Stimulated activated memory B cell treated with anti-CD40 and anti-IgM and Interleukin-4, amounts not matched to agents 10 μg/mL and 1 μg/mL and 100 μg/mL, for 72 hours (primary cell): Measurements from ENCODE around the gene PNKD.

Experiments
- ATAC-seq: fragments of 150-1000 bp; cut with Tn5 transposase; 2 replicates; pipeline ENCODE4 v1.10.0; 2021
- H3K27ac Mint-ChIP-seq: one replicate; pipeline ENCODE4 v1.8.0; 2022; ENCODE audit warnings: mild to moderate bottlenecking, mixed read lengths
- H3K27me3 Mint-ChIP-seq: one replicate; pipeline ENCODE4 v1.8.0; 2022; ENCODE audit warnings: mixed read lengths
- H3K36me3 Mint-ChIP-seq: one replicate; pipeline ENCODE4 v1.8.0; 2022; ENCODE audit warnings: mixed read lengths
- H3K4me1 Mint-ChIP-seq: one replicate; pipeline ENCODE4 v1.8.0; 2022; ENCODE audit warnings: mixed read lengths
- H3K4me3 Mint-ChIP-seq: one replicate; pipeline ENCODE4 v1.8.0; 2022; ENCODE audit warnings: mild to moderate bottlenecking, moderate library complexity, mixed read lengths
- H3K9me3 Mint-ChIP-seq: one replicate; pipeline ENCODE4 v1.8.0; 2022; ENCODE audit warnings: mixed read lengths

Gene PNKD

GRCh38 chr2:218291318-218292047 is 21.2 kb downstream of the PNKD start:
- Mint-ChIP-seq H3K9me3 (no peaks in the 10 kb centered on the region), H3K4me1 (peaks cover 84% of the 10 kb centered on the region), H3K27me3 (no peaks in the 10 kb centered on the region), H3K27ac (peak overlapping the region; percentile 83), H3K36me3 (peaks cover 6% of the 10 kb centered on the region), H3K4me3 (peak overlapping the region; percentile 86)
- peak; percentile 2 for ATAC-seq

GRCh38 chr2:218292048-218293014 is 22.0 kb downstream of the PNKD start, which contains the start of gene TMBIM1:
Gene TMBIM1 (minus strand): TSS chr2:218292503. CDS start chr2:218282141, 10,362 bp downstream.
- H3K27ac Mint-ChIP-seq = peak within 1 kb of the TSS; percentile 83

GRCh38 chr2:218293715-218294429 is 23.6 kb downstream of the PNKD start:
- Mint-ChIP-seq H3K27ac (peak overlapping the region; percentile 71), H3K4me3 (no peak overlapping the region), H3K27me3 (no peaks in the 10 kb centered on the region), H3K4me1 (peaks cover 61% of the 10 kb centered on the region), H3K36me3 (peaks cover 6% of the 10 kb centered on the region), H3K9me3 (no peaks in the 10 kb centered on the region)
- ATAC-seq = no peak

More at GRCh38 chr2:218292048-218293014, 22.0 kb downstream of the PNKD start, which contains the start of gene TMBIM1:
- Mint-ChIP-seq H3K4me1 (peaks cover 76% of the 10 kb centered on the region), H3K4me3 (peak within 1 kb of the TSS; percentile 86), H3K27me3 (no peaks in the 10 kb centered on the region), H3K9me3 (no peaks in the 10 kb centered on the region), H3K36me3 (peaks cover 6% of the 10 kb centered on the region)
- ATAC-seq = peak; percentile 91

GRCh38 chr2:218294430-218295022 is 24.2 kb downstream of the PNKD start:
- Mint-ChIP-seq H3K4me3 (no peak overlapping the region), H3K4me1 (peaks cover 55% of the 10 kb centered on the region), H3K27me3 (no peaks in the 10 kb centered on the region), H3K36me3 (peaks cover 6% of the 10 kb centered on the region), H3K9me3 (no peaks in the 10 kb centered on the region), H3K27ac (peak overlapping the region; percentile 71)
- no peak for ATAC-seq

GRCh38 chr2:218295029-218295428 is 24.7 kb downstream of the PNKD start:
- peaks cover 4% of the 10 kb centered on the region for H3K36me3 Mint-ChIP-seq
- no peaks in the 10 kb centered on the region for H3K9me3 Mint-ChIP-seq
- H3K27ac Mint-ChIP-seq = peak overlapping the region; percentile 71
- ATAC-seq = no peak
- no peak overlapping the region for H3K4me3 Mint-ChIP-seq
- peaks cover 50% of the 10 kb centered on the region for H3K4me1 Mint-ChIP-seq
- H3K27me3 Mint-ChIP-seq = no peaks in the 10 kb centered on the region

- Mint-ChIP-seq H3K27ac (no peak overlapping the region), H3K4me1 (peaks cover 39% of the 10 kb centered on the region), H3K36me3 (no peaks in the 10 kb centered on the region), H3K9me3 (no peaks in the 10 kb centered on the region), H3K4me3 (no peak overlapping the region), H3K27me3 (no peaks in the 10 kb centered on the region)
- ATAC-seq = no peak
These were observed 25.9 kb downstream of the PNKD start for GRCh38 chr2:218296200-218296599.

GRCh38 chr2:218296847-218297246 is 26.5 kb downstream of the PNKD start:
- peaks cover 37% of the 10 kb centered on the region for H3K4me1 Mint-ChIP-seq
- H3K4me3 Mint-ChIP-seq = no peak overlapping the region
- no peak for ATAC-seq
- no peaks in the 10 kb centered on the region for H3K27me3 Mint-ChIP-seq
- no peak overlapping the region for H3K27ac Mint-ChIP-seq
- no peaks in the 10 kb centered on the region for H3K9me3 Mint-ChIP-seq
- no peaks in the 10 kb centered on the region for H3K36me3 Mint-ChIP-seq

GRCh38 chr2:218298314-218298875 is 28.1 kb downstream of the PNKD start:
- H3K27ac Mint-ChIP-seq = no peak overlapping the region
- no peak overlapping the region for H3K4me3 Mint-ChIP-seq
- H3K4me1 Mint-ChIP-seq = peaks cover 27% of the 10 kb centered on the region
- H3K27me3 Mint-ChIP-seq = no peaks in the 10 kb centered on the region
- H3K36me3 Mint-ChIP-seq = no peaks in the 10 kb centered on the region
- no peaks in the 10 kb centered on the region for H3K9me3 Mint-ChIP-seq
- ATAC-seq = no peak

GRCh38 chr2:218300141-218300540 is 29.8 kb downstream of the PNKD start:
- H3K9me3 Mint-ChIP-seq = no peaks in the 10 kb centered on the region
- H3K4me3 Mint-ChIP-seq = no peak overlapping the region
- peaks cover 10% of the 10 kb centered on the region for H3K4me1 Mint-ChIP-seq
- H3K27me3 Mint-ChIP-seq = no peaks in the 10 kb centered on the region
- ATAC-seq = no peak
- no peaks in the 10 kb centered on the region for H3K36me3 Mint-ChIP-seq
- H3K27ac Mint-ChIP-seq = no peak overlapping the region

GRCh38 chr2:218301176-218301819 is 31.0 kb downstream of the PNKD start:
- Mint-ChIP-seq H3K9me3 (no peaks in the 10 kb centered on the region), H3K27me3 (no peaks in the 10 kb centered on the region), H3K27ac (peak overlapping the region; percentile 78), H3K4me1 (peaks cover 6% of the 10 kb centered on the region), H3K4me3 (no peak overlapping the region), H3K36me3 (no peaks in the 10 kb centered on the region)
- ATAC-seq = peak; percentile 87

GRCh38 chr2:218305383-218305782 is 35.1 kb downstream of the PNKD start:
- no peak overlapping the region for H3K4me3 Mint-ChIP-seq
- no peak overlapping the region for H3K27ac Mint-ChIP-seq

GRCh38 chr2:218306184-218306920 is 36.0 kb downstream of the PNKD start:
- H3K9me3 Mint-ChIP-seq = no peaks in the 10 kb centered on the region
- H3K27me3 Mint-ChIP-seq = no peaks in the 10 kb centered on the region
- H3K27ac Mint-ChIP-seq = no peak overlapping the region
- H3K4me3 Mint-ChIP-seq = no peak overlapping the region
- H3K4me1 Mint-ChIP-seq = peaks cover 4% of the 10 kb centered on the region
- H3K36me3 Mint-ChIP-seq = no peaks in the 10 kb centered on the region
- no peak for ATAC-seq

More at GRCh38 chr2:218305383-218305782, 35.1 kb downstream of the PNKD start:
- Mint-ChIP-seq H3K27me3 (no peaks in the 10 kb centered on the region), H3K4me1 (peaks cover 6% of the 10 kb centered on the region), H3K36me3 (no peaks in the 10 kb centered on the region), H3K9me3 (no peaks in the 10 kb centered on the region)
- ATAC-seq = no peak

GRCh38 chr2:218307415-218308090 is 37.2 kb downstream of the PNKD start:
- H3K27ac Mint-ChIP-seq = no peak overlapping the region
- no peaks in the 10 kb centered on the region for H3K4me1 Mint-ChIP-seq
- H3K4me3 Mint-ChIP-seq = no peak overlapping the region
- no peaks in the 10 kb centered on the region for H3K9me3 Mint-ChIP-seq
- ATAC-seq = no peak
- H3K27me3 Mint-ChIP-seq = no peaks in the 10 kb centered on the region
- no peaks in the 10 kb centered on the region for H3K36me3 Mint-ChIP-seq
